ENCODE results near the gene PHACTR1.
"Not testable (repeated sequence)": the region's sequence is repeated elsewhere in the genome, so short reads cannot be mapped to it uniquely, and the experiment has no call there.

Gene PHACTR1

DNA sequence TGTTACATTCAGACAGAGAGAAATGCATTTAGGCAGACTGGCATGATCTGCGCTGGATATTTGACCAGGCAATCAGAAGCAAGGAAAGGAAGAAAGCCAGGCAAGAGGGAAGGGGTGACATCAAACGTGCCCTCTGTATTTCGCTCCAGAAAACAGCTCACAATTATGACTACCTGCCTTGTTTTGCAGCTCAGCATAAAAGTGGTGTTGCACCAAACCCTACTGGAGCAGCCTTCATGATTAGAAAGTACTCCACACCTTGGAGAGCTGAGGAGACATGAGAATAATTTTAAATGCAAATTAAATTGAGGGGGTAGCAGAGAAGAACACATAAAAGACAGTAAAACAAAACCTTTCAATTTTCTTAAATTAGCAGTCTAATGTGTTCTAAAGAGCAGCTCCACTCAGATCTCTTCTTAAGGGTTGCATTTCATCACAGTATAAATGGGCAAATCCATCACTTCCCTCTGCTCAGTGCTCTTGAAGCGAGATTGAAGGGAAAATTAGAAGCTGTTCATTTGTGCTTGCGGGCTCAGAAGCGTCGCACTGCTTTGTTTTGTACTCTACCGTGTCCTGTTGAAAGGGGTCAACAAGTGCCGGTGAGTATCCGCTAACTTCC, at the start of gene PHACTR1:
Gene PHACTR1 (plus strand): TSS at position 470 of the 619 bp plus-strand sequence.
- DNase-seq: no peak

DNA sequence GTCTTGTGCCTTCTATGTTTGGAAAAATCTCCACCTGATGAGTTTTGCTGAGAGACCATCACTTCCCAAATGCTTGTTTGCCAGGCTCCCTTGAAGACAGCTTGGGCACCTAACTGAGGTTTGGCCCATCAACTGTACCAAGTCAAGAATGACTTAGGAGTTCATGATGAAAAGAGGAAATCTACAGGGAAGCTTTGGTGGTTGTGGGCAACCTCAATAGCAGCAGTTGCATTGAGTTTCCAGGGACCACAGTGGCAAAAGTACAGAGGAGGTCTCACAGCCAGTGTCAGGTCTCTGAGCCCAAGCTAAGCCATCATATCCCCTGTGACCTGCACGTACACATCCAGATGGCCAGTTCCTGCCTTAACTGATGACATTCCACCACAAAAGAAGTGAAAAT, 49.7 kb upstream of the PHACTR1 start:
- DNase-seq: no peak

DNA sequence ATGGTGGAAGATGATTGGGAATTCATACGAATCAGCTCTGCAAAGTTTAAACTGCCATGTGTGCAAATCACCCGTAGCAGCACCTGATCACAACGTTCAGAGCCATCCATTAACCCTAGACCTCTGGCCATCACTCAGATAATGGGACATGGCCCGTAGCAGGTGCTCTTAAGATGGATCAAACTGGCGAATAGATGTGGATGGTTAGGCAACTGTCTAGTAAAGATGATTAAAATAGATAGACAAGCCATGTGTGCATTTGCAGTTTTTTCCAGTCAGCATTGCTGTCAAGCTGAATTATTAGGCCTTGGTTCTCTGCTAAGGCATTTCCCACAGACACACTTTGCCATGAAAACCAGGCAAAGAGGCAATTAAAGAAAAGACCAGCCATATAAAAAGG, 40.6 kb upstream of the PHACTR1 start:
- no peak for DNase-seq

DNA sequence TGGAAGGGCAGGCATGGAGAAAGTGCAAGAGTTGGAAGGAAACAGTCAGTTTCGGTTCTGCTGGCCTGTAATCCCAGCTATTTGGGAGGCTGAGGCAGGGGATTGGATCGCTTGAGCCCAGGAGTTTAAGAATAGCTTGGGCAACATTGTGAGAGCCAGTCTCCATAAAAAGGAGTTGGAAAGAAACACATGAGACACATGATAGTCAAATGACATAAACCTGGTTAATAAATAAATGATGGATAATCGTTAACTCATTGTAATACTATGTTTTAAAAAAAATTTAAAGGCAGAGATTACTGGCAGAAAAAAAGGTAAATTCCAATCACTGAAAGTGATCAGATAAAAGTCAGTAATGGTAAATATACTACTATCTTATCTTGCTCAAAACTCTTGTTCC, 37.2 kb upstream of the PHACTR1 start:
- DNase-seq: no peak

DNA sequence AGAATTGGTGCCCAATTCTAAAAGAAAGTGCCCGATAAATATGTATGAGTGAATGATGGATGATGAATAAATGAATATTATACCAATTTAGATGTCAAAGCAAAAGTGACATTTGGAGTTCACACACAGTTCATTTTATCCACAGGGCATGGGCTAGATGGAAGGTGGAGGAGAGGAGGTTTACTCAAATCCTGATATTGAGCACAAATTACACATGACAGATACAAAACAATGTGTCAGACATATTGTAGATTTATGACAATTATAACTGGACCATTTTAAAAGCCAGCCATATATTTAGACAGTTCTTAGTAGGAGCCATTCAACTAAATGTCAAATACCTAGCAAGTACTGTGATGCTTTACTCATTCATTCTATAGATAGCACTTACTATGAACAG, 23.4 kb upstream of the PHACTR1 start:
- no peak for DNase-seq

DNA sequence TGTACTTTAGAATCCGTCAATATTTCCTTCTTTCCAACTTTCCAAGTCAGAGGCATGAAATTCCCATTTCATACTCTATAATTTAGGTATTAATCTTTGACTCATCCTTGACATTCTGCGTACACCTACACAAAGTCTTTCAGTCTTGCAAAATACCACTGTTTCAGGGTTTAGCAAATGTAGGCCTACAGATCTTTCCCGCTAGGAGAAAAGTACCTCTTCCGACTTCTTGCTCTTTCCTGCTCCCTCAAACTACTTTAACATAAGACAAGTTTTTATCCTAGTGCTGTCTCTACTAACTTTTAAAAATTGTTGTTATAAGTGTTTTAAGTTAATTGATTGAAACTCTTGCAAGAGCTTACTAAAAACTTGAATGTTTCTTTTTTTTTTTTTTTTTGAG, 18.3 kb upstream of the PHACTR1 start:
- no peak for DNase-seq

DNA sequence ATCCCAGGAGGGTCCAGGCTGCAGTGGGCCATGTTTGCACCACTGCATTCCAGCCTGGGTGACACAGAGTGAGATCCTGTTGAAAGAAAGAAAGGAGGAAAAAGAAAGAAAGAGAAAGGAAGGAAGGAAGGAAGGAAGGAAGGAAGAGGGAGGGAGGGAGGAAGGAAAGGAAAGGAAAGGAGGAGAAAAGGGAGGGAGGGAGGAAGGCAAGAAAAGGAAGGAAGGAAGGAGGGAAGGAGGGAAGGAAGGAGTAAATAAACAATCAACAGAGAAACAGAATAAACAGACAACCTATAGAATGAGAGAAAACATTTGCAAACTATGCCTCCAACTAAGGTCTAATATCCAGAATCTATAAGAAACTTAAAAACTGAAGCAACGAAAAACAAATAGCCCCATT, 11.6 kb upstream of the PHACTR1 start:
- DNase-seq: no peak

DNA sequence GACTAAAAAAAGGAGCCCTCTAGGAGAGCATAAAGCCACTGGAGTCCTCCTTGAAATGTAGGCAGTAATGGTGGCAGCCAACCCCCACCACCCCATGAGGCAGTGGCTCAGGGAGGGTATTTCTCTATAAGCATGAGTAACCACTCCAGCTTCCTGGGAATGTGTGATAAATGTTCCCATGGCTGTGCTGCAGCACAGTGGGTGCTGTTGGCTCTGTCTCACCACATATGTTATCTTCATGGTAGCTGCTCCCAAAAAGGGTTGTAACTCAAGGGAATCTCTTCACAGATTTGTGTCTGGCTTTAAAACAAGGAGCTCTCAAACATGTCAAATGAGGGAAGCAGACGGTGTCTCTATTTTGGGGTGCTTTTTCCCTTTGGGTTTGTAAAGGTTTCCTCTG, 7.5 kb upstream of the PHACTR1 start:
- no peak for DNase-seq

DNA sequence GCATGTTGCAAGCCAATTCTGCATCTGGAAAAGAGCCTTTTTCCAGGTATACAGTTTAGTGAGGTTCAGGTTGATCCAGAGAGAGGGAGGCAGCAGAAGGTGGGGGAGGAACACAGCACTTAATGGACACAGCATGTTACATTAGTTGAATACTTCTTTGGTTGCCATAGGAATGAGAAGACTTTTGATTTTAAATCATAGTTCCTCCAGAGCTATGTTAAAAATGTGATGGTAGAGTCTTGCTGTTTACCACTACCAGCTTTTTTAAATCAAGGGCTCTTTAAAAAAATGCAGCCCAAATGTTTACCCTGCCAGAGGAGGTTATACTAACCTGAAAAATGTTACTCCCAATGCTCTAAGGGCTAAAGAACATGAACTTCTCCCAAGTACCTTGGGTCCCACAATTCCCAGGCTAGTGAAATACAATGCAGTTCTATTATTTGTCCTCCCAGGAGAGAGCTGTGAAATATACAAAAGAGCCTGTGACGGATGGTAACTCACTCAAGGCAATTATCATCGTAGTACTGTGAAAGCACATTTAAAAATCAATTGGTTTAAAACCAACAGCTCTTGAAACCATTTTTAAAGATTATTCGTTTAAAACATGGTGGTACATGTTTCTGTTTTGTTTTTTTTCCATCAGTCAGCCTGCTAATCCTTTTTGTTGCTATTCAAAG, 6.9 kb upstream of the PHACTR1 start:
- no peak for DNase-seq

DNA sequence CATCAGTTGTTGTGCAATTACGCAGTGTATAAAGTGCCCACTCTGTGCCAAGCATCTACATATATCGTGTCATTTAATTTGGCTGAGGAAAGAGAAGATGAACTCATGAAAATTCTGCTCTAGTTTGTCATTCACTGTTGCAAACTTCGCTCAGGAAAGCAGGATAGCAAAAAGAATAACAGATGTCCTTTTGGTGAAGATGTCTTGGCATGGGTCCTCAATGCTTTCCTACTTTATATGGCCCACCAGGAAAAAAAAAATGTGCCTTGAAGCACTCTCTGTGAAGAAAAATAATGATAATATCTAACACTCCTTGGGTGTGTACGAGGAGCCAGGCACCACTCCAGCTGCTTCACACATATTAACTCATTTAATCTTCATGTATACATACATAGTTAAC, 5.6 kb upstream of the PHACTR1 start:
- DNase-seq: no peak

DNA sequence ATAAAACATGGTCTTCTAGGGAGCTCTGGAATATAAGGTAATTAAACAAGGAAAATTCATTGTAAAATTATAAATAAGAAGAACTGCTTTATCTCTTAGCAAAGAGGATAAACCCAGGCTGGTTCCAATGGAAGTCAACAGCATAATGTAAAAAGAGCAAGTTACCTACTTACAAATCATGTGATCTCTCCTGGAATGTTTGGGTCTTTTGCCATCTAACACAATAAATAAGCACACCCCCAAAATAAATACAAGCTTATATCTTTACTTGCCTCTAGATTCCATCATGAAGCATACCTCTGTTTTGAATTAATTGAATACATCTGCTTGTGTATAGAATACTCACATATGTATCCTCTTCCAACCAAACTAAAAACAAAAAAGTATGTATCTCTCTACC, 2.5 kb upstream of the PHACTR1 start:
- no peak for DNase-seq

DNA sequence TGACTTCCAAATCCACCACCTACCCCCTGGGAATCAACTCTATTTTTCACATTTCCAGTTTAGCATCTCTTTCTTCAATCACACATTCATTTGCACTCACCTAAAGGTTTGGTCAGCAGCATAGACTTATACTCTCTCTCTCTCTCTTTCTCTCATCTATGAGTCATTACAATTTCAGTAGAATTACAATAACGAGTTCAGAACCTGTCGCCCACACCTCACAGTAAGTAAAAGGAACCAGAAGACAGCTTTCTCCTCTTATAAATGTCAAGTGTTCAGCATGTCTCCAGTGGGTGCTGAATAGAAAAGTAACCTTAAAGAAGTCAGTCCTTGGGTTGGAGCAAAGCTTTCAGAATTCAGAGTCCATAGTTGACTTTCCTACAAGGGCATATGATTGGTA, 1.1 kb upstream of the PHACTR1 start:
- no peak for DNase-seq

DNA sequence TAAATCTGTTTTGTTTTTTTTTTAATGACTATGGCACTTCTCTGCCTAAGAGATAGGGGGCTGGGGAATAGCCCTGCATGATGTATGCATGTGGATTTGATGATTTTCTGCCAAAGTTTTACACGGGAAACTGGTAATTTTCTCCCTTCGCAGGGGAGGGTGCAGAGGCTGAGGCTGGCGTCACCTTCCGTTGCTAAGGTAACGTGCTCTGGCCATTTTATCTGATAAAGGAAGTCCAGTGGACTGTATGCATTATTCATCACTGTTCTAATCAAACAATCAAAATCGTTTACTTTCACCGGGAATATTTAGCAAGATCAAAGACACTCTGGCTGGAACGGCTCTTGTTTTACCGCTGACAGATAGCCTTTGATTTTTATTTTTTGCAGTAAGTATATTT, 789 bp downstream of the PHACTR1 start:
- DNase-seq: no peak

DNA sequence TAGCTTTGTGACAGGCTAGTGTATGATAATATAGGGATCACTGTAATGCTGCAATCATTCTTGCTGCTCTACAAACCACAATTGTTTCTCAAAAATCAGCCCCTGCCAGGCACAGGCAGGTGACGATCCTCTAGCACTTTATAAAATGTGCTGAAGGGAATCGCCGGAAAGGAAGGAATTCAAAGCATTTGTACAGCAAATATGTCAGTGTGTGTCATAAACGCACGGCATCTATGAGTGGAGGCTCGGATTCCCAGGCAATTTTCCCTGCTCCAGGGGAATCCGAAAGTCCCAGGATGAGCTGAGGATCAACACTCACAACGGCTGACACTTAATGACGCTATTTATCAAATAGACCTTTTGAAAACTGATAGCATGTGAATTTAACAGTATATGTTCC, 1.4 kb downstream of the PHACTR1 start:
- no peak for DNase-seq

DNA sequence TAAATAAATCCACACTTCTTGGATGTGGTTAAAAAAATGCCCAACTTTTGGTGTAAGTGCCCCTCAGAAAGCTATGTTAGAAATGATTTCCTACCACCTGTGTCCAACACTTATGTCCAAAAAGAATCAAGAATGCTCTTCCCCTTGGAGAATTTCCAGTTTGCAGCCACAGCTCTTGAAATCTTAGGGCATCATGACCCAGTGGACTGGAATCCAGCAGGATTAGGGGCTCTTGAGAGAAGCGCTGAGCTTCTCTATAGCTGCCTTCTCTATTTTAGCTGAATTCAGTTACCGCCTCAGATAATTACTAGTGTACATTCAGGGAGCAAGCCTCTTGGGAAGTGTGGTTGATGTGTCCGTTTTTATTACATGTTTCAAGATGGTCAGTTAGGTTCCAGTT, 2.5 kb downstream of the PHACTR1 start:
- DNase-seq: no peak

DNA sequence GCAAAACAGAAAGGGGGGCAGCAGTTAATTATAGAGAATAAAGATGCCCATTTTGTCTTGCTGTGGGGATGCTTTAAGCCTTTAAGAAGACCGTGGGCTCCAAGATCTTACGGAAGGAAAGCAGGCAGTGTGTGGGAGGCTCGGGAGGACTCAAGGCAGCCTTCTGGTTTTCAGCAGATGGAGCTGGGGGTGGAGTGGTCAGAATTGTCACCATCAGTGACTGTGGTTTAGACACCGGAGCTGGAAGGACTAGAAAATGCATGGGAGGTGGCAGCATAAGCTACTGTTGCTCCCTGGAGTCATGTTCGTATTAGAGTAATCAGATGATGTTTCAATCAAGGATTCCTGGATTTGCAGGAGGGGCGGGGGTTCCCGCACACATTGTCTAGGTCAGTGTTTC, 3.7 kb downstream of the PHACTR1 start:
- no peak for DNase-seq

DNA sequence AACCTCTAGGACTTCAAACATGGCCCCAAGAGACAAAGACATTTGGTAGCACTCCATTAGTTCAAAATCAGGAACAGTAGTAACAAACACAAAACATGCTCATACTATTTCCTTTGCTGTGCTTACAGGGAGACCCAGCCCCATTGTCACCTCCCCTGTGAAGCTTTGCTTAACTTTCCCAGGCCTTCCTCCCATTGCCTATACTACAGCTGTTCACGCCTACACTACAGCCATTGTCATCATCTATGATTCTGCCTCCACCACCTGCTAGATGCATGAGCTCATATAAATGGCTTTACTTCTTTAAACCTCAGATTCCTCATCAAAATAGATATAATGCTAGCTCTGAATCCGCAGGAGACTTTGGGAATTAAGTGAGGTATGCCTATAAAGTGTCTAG, 8.7 kb downstream of the PHACTR1 start:
- no peak for DNase-seq

DNA sequence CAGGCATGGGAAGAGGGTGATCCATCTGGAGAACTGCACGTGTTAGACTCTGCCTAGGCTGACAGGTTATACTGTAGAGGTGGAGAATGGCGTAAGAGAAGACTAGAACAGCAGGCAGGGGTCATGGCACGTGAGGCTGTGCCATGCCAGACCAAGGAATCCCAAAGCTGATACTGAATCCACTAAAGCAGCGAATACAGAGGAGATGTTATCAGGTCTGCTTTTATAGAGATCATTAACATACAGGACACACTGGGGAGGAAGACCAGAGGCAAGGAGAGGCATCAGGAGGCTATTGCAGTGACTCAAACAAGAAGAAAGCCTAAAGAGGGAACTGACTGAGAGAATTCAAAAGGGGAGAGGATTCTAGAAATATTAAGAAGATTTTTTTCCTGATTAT, 12.9 kb downstream of the PHACTR1 start:
- DNase-seq: no peak

DNA sequence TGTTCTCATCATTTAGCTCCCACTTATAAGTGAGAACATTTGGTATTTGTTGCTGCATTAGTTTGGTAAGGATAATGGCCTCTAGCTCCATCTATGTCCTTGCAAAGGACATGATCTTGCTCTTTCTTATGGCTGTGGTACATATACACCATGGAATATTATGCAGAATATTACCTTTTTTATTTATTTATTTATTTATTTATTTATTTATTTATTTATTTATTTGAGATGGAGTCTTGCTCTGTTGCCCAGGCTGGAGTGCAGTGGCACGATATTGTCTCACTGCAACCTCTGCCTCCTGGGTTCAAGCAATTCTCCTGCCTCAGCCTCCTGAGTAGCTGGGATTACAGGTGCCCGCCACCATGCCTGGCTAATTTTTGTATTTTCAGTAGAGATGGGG, 14.2 kb downstream of the PHACTR1 start:
- not testable (repeated sequence) for DNase-seq

DNA sequence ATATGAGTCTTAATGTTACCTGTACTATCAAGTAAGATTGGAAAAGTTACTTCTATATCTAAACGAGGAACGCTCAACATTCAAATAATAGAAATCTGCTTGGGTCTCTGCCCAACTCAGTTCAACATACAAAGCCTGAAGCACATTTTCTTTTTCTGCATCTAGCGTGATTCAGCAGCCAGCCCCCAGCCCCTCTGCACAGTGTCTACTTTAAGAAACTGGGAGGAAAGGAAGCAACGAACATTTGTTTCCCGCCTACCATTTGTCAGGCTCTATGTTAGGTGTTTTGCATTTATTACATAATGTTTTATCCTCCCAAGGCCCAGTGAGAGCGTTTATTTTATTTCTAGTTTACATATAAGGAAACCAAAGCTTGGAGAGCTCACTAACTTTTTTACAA, 17.3 kb downstream of the PHACTR1 start:
- DNase-seq: no peak

DNA sequence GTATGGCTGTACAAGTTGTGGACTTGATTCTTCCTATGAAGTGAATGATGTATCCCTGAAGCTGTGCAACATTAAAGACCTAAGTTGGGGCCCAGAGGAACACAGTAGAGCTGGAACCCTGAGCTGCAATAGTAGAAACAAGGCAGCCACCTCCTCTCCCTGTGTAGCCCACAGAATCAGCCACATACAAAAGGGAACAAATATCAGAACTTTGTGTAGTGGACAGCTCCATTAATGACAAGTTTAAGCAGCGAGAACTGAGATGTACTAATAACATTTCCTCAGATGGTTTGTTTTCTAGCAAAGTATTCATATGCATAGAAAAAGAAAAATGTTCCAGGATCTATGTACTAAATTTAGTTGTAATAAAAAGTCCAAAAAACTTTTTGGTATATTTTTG, 19.2 kb downstream of the PHACTR1 start:
- DNase-seq: no peak

DNA sequence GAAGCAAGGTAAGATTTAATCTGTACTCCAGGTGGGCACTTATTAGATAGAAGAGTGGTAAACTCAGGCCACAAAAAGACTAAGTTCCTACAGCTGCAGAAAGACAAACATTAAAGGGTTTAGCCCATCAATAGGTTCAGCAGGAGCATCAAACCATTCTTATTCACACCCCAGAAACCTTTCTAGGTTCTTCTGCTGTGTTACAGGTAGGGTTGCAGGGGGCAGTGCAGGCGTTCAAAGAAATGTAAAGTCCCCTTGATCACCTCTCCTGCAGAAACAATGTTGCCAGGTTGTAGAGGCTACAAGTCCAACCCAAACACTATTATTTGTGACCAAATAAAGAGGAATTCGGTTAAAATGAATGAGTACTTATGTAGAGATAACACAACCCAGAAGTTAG, 31.8 kb downstream of the PHACTR1 start:
- DNase-seq: no peak

DNA sequence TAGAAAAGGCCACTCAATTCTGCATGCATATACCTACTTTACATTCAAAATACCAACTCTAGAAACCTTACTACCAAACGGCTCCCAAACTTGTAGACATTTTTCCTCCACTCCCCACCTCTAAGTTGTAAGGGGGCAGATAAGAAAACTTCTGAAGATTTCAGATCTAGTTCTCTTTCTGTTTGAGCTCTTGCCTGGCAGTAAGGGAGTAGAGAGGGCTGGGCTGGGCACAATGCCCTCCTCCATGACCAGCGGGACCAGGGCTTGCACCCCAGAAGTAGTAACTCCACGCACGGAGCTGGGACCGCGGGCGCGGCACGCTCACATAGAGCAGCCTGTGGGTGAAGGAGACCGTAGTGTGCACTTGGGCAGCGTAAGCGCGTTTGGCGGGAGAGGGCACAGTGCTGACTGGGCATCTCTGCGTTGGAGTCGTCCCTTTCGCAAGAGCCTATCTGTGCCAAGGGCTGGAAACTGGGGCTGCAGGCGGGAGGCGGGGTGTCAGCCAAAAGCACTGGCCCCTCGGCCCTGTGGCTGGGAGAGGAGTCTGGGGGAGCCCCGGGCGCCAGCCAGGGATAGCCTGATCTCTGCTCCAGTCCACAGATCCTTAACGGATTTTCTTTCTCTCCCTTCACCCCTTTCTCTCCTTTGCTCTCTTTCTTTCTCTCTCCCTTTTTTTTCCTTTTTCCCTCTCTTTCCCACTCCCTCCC, 32.4 kb downstream of the PHACTR1 start:
- DNase-seq: no peak

DNA sequence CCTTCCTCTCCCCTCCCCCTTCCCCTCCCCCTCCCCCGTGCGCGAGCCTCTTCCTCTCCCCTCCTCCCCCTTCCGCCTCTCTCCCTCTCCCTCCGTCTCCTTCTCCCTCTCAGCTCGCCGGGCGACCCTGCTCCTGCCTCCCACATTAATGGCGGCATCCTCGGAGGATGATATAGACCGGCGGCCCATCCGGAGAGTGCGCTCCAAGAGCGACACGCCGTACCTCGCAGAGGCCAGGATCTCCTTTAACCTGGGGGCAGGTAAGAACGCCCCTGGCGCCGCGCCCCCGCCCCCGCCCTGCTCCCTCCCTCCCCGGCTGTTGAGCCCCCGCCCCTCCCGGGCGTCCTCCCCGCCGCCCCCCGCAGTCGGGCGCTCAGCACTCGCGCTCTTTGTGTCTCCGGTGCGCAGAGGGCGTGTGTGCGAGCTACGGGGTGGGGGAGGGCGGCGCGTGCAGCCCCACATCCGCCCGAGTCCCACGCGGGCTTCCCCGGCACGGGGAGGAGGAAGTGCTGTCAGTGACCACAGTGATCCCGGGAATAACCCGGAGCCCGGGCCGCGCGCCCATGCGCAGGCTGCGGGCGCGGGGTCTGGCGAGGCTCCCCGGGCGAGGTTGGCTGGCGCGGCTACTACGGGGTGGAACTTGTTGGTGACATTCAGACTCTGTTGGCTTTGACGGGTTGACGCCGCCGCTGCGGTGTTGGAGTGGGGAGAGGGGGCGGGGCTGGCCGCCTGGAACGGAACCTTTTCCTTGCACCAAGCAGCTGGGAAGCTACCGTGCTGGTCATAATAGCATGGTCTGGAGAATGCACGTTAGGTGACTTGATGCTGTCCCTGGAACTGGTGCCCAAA, 33.2 kb downstream of the PHACTR1 start:
- DNase-seq: no peak
